Suprapubic skin (tissue), 4 donors: Measurements from ENCODE around the gene CLECL1.

ENCODE experiments used
- CTCF ChIP-seq, 2 donors: fragments of 200-600 bp in 1 of 2; fragments of 450-650 bp in 1 of 2; sonication (generic) in 1 of 2; IDR thresholded peaks; one replicate each; pipeline ENCODE4 v1.5.1; 2016 to 2019; ENCODE audit warnings: antibody characterized with exemption in 2 of 2, mild to moderate bottlenecking in 1 of 2, moderate library complexity in 1 of 2
- POLR2A ChIP-seq, 2 donors: fragments of 450-650 bp; IDR thresholded peaks; one replicate each; pipeline ENCODE4 v1.6.1; 2017; ENCODE audit warnings: antibody characterized with exemption in 2 of 2, mild to moderate bottlenecking in 2 of 2, moderate library complexity in 2 of 2
- POLR2AphosphoS5 ChIP-seq, 3 donors: sonication (generic); formaldehyde crosslinking; IDR thresholded peaks; one replicate each; pipeline ENCODE4 v1.6.1; 2017; ENCODE audit warnings: antibody characterized with exemption in 3 of 3

- no peak for TF ChIP-seq CTCF (IDR thresholded peaks at IDR 0.05)
- TF ChIP-seq POLR2A (IDR thresholded peaks at IDR 0.05): no peak
- no peak for TF ChIP-seq POLR2AphosphoS5 (IDR thresholded peaks at IDR 0.05)
Observed at GRCh38 chr12:9727813-9728212, 5.1 kb downstream of the CLECL1 start.
